C4-2B (cell line): ENCODE results near the gene HOXB4.

Experiments
- ZFX ChIP-seq: fragments of 450-650 bp; IDR thresholded peaks from 2 replicates; pipeline ENCODE4 v1.6.1; 2017
- TF ChIP-seq, protein P1 (sequence below): fragments of 450-650 bp; conservative IDR thresholded peaks from 2 replicates; pipeline ENCODE4 v1.5.1; 2017; ENCODE audit warnings: mild to moderate bottlenecking

- TF ChIP-seq, protein P1, sequence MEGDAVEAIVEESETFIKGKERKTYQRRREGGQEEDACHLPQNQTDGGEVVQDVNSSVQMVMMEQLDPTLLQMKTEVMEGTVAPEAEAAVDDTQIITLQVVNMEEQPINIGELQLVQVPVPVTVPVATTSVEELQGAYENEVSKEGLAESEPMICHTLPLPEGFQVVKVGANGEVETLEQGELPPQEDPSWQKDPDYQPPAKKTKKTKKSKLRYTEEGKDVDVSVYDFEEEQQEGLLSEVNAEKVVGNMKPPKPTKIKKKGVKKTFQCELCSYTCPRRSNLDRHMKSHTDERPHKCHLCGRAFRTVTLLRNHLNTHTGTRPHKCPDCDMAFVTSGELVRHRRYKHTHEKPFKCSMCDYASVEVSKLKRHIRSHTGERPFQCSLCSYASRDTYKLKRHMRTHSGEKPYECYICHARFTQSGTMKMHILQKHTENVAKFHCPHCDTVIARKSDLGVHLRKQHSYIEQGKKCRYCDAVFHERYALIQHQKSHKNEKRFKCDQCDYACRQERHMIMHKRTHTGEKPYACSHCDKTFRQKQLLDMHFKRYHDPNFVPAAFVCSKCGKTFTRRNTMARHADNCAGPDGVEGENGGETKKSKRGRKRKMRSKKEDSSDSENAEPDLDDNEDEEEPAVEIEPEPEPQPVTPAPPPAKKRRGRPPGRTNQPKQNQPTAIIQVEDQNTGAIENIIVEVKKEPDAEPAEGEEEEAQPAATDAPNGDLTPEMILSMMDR = no peak
- no peak for TF ChIP-seq ZFX
These were observed 13.7 kb downstream of the HOXB4 start for GRCh38 chr17:48564188-48565021.
